HL-60/S4 treated with retinoic acid at 250 ng/mL for 4 days and 3 days (cell line): ENCODE data around the gene SLC35F1.
"Not testable (repeated sequence)": the region's sequence is repeated elsewhere in the genome, so short reads cannot be mapped to it uniquely, and the experiment has no call there.

ENCODE experiments used
- in situ Hi-C: fragments of 300-500 bp; cut with MboI; formaldehyde crosslinking; loops from 2 replicates; pipeline ENCODE4 v1.7.0; 2022; ENCODE audit warnings: low sequenced_read_pairs

SLC35F1 gene

GRCh38 chr6:117924690-117925089 lies 17.6 kb downstream of the SLC35F1 start:
- in situ Hi-C loops, result no loop called here

- in situ Hi-C loops, result no loop called here
Observed at GRCh38 chr6:117927866-117928265, 20.8 kb downstream of the SLC35F1 start.

- in situ Hi-C loops, result no loop called here
Observed at GRCh38 chr6:117928833-117929232, 21.8 kb downstream of the SLC35F1 start.

- in situ Hi-C loops, result no loop called here
Observed at GRCh38 chr6:117929501-117929900, 22.4 kb downstream of the SLC35F1 start.

GRCh38 chr6:117930645-117931044 lies 23.6 kb downstream of the SLC35F1 start:
- in situ Hi-C loops, result no loop called here

- in situ Hi-C loops, result no loop called here
Observed at GRCh38 chr6:117932001-117932400, 24.9 kb downstream of the SLC35F1 start.

GRCh38 chr6:117932676-117933075 lies 25.6 kb downstream of the SLC35F1 start:
- in situ Hi-C loops, result no loop called here

- in situ Hi-C loops, result no loop called here
Observed at GRCh38 chr6:117933471-117933870, 26.4 kb downstream of the SLC35F1 start.

- in situ Hi-C loops, result no loop called here
Observed at GRCh38 chr6:117938311-117938995, 31.4 kb downstream of the SLC35F1 start.

- in situ Hi-C loops, result no loop called here
Observed at GRCh38 chr6:117947234-117947633, 40.2 kb downstream of the SLC35F1 start.

- in situ Hi-C loops, result no loop called here
Observed at GRCh38 chr6:117951783-117952182, 44.7 kb downstream of the SLC35F1 start.

GRCh38 chr6:117955684-117956256 lies 48.7 kb downstream of the SLC35F1 start:
- in situ Hi-C loops, result no loop called here

GRCh38 chr6:117956386-117956785 lies 49.3 kb downstream of the SLC35F1 start:
- in situ Hi-C loops, result no loop called here

GRCh38 chr6:117958536-117958935 lies 51.5 kb downstream of the SLC35F1 start:
- in situ Hi-C loops, result no loop called here

- in situ Hi-C loops, result no loop called here
Observed at GRCh38 chr6:117960877-117961276, 53.8 kb downstream of the SLC35F1 start.

- in situ Hi-C loops, result no loop called here
Observed at GRCh38 chr6:117961301-117961700, 54.2 kb downstream of the SLC35F1 start.

GRCh38 chr6:117965763-117966162 lies 58.7 kb downstream of the SLC35F1 start:
- in situ Hi-C loops, result not testable (repeated sequence)

GRCh38 chr6:117971637-117972036 lies 64.6 kb downstream of the SLC35F1 start:
- in situ Hi-C loops, result no loop called here

- in situ Hi-C loops, result no loop called here
Observed at GRCh38 chr6:117974914-117975627, 68.0 kb downstream of the SLC35F1 start.

GRCh38 chr6:117976030-117976651 lies 69.1 kb downstream of the SLC35F1 start:
- in situ Hi-C loops, result no loop called here

GRCh38 chr6:117985916-117986315 lies 78.9 kb downstream of the SLC35F1 start:
- in situ Hi-C loops, result no loop called here

- in situ Hi-C loops, result no loop called here
Observed at GRCh38 chr6:117986396-117986795, 79.3 kb downstream of the SLC35F1 start.
